GM12878 (cell line): Measurements from ENCODE around the gene ERFL. TPM values are rescaled to one million over a fixed set of nuclear protein-coding genes. Genes with fewer than 3 reads are reported as not detected.

Experiments used
- ATAC-seq: fragments of 200-7000 bp; cut with Tn5 transposase; 3 replicates; pipeline ENCODE4 v1.9.1; 2020; ENCODE audit warnings: mild to moderate bottlenecking, moderate library complexity
- BruUV-seq: library from RNA; stranded (reverse); fragments of 400-500 nt; replicated peaks from 2 replicates; lab custom pipeline; 2021; lab: Mats Ljungman, UMichigan
- CTCF ChIA-PET: fragments of 300-600 bp; sonication (Branson Sonifier 250); formaldehyde crosslinking; extraction: SDS; loops from one replicate; lab custom pipeline; 2021; ENCODE audit warnings: inconsistent platforms; lab: Yijun Ruan, JAX
- POLR2A ChIA-PET: fragments of 350-600 bp; formaldehyde crosslinking; extraction: SDS; loops from one replicate; lab custom pipeline; 2021; ENCODE audit warnings: inconsistent platforms; lab: Charles Lee
- RAD21 ChIA-PET: fragments of 300-600 bp; sonication (Branson Sonifier 250); formaldehyde crosslinking; loops from one replicate; lab custom pipeline; 2023; ENCODE audit warnings: antibody characterized with exemption; ENCODE audit not compliant: unreplicated experiment; lab: Charles Lee
- SMC1A ChIA-PET: fragments of 300-600 bp; sonication (Branson Sonifier 250); formaldehyde crosslinking; loops from one replicate; lab custom pipeline; 2023; ENCODE audit not compliant: unreplicated experiment, uncharacterized antibody; lab: Charles Lee
- DNase-seq: peaks from one replicate; pipeline ENCODE4 v3.0.0-alpha.2; 2011; ENCODE audit warnings: low read depth, low spot score
- FAIRE-seq: peaks from 3 replicates; lab custom pipeline; 2011; peaks lifted over from hg19 to GRCh38; lab: Jason Lieb, UNC
- H2AFZ ChIP-seq: 2 replicates; pipeline ENCODE4 v1.6.0; 2011; ENCODE audit warnings: low read depth, low read length, control low read depth; ENCODE audit not compliant: control insufficient read depth
- H3K27ac ChIP-seq: 2 replicates; pipeline ENCODE4 v1.5.1; 2011; ENCODE audit warnings: control low read depth; ENCODE audit not compliant: control insufficient read depth, insufficient read depth
- H3K27me3 ChIP-seq, 2 experiments: replicated peaks in 1 of 2; 2 replicates each; pipeline versions ENCODE4 v1.6.0 to v1.6.1; 2011; ENCODE audit warnings: low read length in 1 of 2; ENCODE audit not compliant: control insufficient read depth in 2 of 2, insufficient read depth in 2 of 2
- H3K36me3 ChIP-seq, 2 experiments: 2 replicates each; pipeline ENCODE4 v1.5.1; 2011; ENCODE audit warnings: low read length in 1 of 2; ENCODE audit not compliant: control insufficient read depth in 2 of 2, insufficient read depth in 2 of 2
- H3K4me1 ChIP-seq: 2 replicates; pipeline ENCODE4 v1.6.1; 2011; ENCODE audit warnings: mild to moderate bottlenecking, low read length, moderate library complexity, mixed read lengths; ENCODE audit not compliant: control insufficient read depth, insufficient read depth
- H3K4me2 ChIP-seq: 2 replicates; pipeline ENCODE4 v1.6.0; 2011; ENCODE audit warnings: control low read depth; ENCODE audit not compliant: control insufficient read depth, insufficient read depth
- H3K4me3 ChIP-seq: fragments of 200-600 bp; sonication (generic); 2 replicates; pipeline ENCODE4 v1.5.1; 2016
- H3K79me2 ChIP-seq: 2 replicates; pipeline ENCODE4 v1.6.0; 2011; ENCODE audit warnings: low read length; ENCODE audit not compliant: control insufficient read depth, insufficient read depth
- H3K9ac ChIP-seq: 2 replicates; pipeline ENCODE4 v1.8.0; 2011; ENCODE audit warnings: low read length, control low read depth, mixed read lengths; ENCODE audit not compliant: control insufficient read depth, insufficient read depth
- H3K9me3 ChIP-seq: replicated peaks from 3 replicates; pipeline ENCODE4 v1.5.1; 2011; ENCODE audit warnings: mild to moderate bottlenecking, low read length; ENCODE audit not compliant: control insufficient read depth, insufficient read depth
- H4K20me1 ChIP-seq: 2 replicates; pipeline ENCODE4 v1.6.0; 2011; ENCODE audit not compliant: control insufficient read depth, insufficient read depth
- BCL11A ChIP-seq: IDR thresholded peaks from 2 replicates; pipeline ENCODE4 v1.6.1; 2011; ENCODE audit warnings: low read depth, low read length
- E2F8 ChIP-seq: fragments of 450-650 bp; IDR thresholded peaks from 2 replicates; pipeline ENCODE4 v1.6.1; 2018; ENCODE audit warnings: mild to moderate bottlenecking, low read depth, moderate library complexity; ENCODE audit not compliant: partially characterized antibody
- WGBS: methylation state at CpG from one replicate; pipeline ENCODE4 v1.1.6; 2016; ENCODE audit warnings: low lambda C conversion rate; ENCODE audit not compliant: insufficient replicate concordance, insufficient coverage; ENCODE audit errors: missing lambda C conversion rate; 5-methylcytosine and 5-hydroxymethylcytosine counted together
- in situ Hi-C: fragments of 300-500 bp; cut with MboI; formaldehyde crosslinking; loops from 9 replicates; pipeline ENCODE4 v1.14.3; 2018; ENCODE audit warnings: mixed read lengths
- intact Hi-C: fragments of 100-400 bp; cut with micrococcal nuclease; formaldehyde crosslinking; loops from one replicate; pipeline ENCODE4 v1.14.2; 2022; ENCODE audit not compliant: unreplicated experiment
- polyA plus RNA-seq, 11 experiments: library from polyadenylated mRNA; depleted of rRNA in 4 of 11; unstranded in 6 of 11; stranded (reverse) in 5 of 11; fragments of >200 nt; fragmentation: Nextera tagmentation in 4 of 11; fragmentation: Illumina TruSeq in 1 of 11; extraction: Ambion mirVana in 4 of 11; extraction: Trizol in 1 of 11; gene quantifications; 1 replicate in 1 of 11; 2 replicates in 10 of 11; pipeline versions ENCODE4 v1.2.1 to v1.2.3, GENCODE V29; 2011 to 2016; ENCODE audit warnings: inconsistent platforms in 2 of 11, missing spikeins in 2 of 11, low read depth in 1 of 11
- total RNA-seq, 4 experiments: library from RNA; depleted of rRNA in 3 of 4; stranded (reverse); fragments of >200 nt in 3 of 4; fragmentation: Illumina TruSeq in 1 of 4; extraction: Trizol in 1 of 4; gene quantifications; 2 replicates each; pipeline versions ENCODE4 v1.2.1 to v1.2.3, GENCODE V29; 2013 to 2021

ERFL gene
- total and polyA plus RNA-seq, 10 of the 15 experiments (the other 5 are each of a cell fraction or from before 2014, with no cell fraction given), result 0.04 to 0.10 (median 0.05) TPM; not detected in 7

DNA sequence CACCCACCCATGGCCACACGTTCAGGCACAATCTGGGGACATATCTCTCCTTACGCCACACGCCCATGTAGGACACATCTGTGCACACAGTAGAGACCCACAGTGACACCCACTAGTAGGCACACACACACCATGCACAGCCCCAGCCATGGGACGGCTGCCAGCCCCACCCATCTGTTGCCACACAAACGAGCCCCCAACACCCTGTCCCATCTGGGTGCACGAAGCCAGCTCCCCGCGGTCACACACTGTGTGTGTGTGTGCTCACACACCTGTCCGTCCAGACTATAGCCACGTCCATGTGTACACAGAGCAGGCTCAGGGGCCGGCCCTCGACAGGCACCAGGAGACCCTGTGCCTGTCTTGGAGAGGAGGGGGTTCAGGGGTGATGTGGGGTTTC lies 10.6 kb downstream of the ERFL start:
- peaks cover 3 to 4% of the 10 kb centered on the region in 2 experiments; a peak in 3 of 4 replicates for H3K27me3 ChIP-seq
- WGBS, result 36% methylated on average over 12 of the region's 12 CpGs

More for the DNA sequence above, 10.6 kb downstream of the ERFL start:
- Histone ChIP-seq H3K9me3 (no peaks in the 10 kb centered on the region; the same call in 2 of the 3 replicates), H3K27ac (no peak overlapping the region), H3K9ac (no peak overlapping the region), H3K79me2 (no peaks in the 10 kb centered on the region), H4K20me1 (no peaks in the 10 kb centered on the region), H3K4me2 (no peak overlapping the region), H2AFZ (no peak overlapping the region), H3K4me3 (no peak overlapping the region), H3K4me1 (peaks cover 2% of the 10 kb centered on the region; the same call in 1 of the 2 replicates), H3K36me3 (no peaks in the 10 kb centered on the region)
- CTCF ChIA-PET, result no interaction called here
- in situ Hi-C loops (no loop called here), intact Hi-C loops (no loop called here)
- FAIRE-seq, result no peak
- ATAC-seq, result no peak
- no peak for DNase-seq
- BruUV-seq, result no TSS peak
- SMC1A ChIA-PET, result no interaction called here
- POLR2A ChIA-PET, result no interaction called here
- RAD21 ChIA-PET, result no interaction called here
- TF ChIP-seq BCL11A (no peak), E2F8 (no peak)
